Endothelial cell of umbilical vein (primary cell): ENCODE results near the gene SIPA1L3. TPM values are rescaled to one million over a fixed set of nuclear protein-coding genes. Genes with fewer than 3 reads are reported as not detected.

ENCODE experiments used
- BruUV-seq: library from RNA; stranded (reverse); fragments of 400-500 nt; replicated peaks from 2 replicates; lab custom pipeline; 2021; lab: Mats Ljungman, UMichigan
- CTCF ChIA-PET: fragments of 300-600, 350-600 bp; sonication (Branson Sonifier 250); formaldehyde crosslinking; loops from one replicate; lab custom pipeline; 2021; ENCODE audit warnings: antibody characterized with exemption, inconsistent platforms; lab: Charles Lee
- POLR2A ChIA-PET: fragments of 300-600, 350-600 bp; sonication (Branson Sonifier 250); formaldehyde crosslinking; loops from one replicate; lab custom pipeline; 2021; ENCODE audit warnings: antibody characterized with exemption, inconsistent platforms; lab: Charles Lee
- DNase-seq: peaks from one replicate; pipeline ENCODE4 v3.0.0-alpha.2; 2011; ENCODE audit warnings: low read depth, low spot score
- FAIRE-seq: peaks from 2 replicates; lab custom pipeline; 2011; peaks lifted over from hg19 to GRCh38; lab: Jason Lieb, UNC
- H2AFZ ChIP-seq: 2 replicates; pipeline ENCODE4 v1.6.0; 2012; ENCODE audit warnings: low read depth, low read length, control low read depth, inconsistent platforms
- H3K27ac ChIP-seq: 2 replicates; pipeline ENCODE4 v1.5.1; 2011; ENCODE audit warnings: low read depth, mild to moderate bottlenecking, control low read depth, low read length, moderate library complexity; ENCODE audit not compliant: insufficient read depth
- H3K27me3 ChIP-seq, 2 experiments: 2 replicates each; pipeline versions ENCODE4 v1.6.0 to v1.6.1; 2011; ENCODE audit warnings: low read length in 2 of 2, mixed read lengths in 1 of 2; ENCODE audit not compliant: control insufficient read depth in 2 of 2, insufficient read depth in 2 of 2
- H3K36me3 ChIP-seq, 2 experiments: 2 replicates in 1 of 2; 3 replicates in 1 of 2; pipeline ENCODE4 v1.5.1; 2011; ENCODE audit warnings: low read length in 2 of 2, mild to moderate bottlenecking in 1 of 2, moderate library complexity in 1 of 2; ENCODE audit not compliant: control insufficient read depth in 2 of 2, insufficient read depth in 2 of 2; ENCODE audit errors: extremely low read depth in 1 of 2
- H3K4me1 ChIP-seq: 3 replicates; pipeline ENCODE4 v1.5.1; 2011; ENCODE audit warnings: mild to moderate bottlenecking, low read length; ENCODE audit not compliant: control insufficient read depth, insufficient read depth; ENCODE audit errors: extremely low read depth
- H3K4me2 ChIP-seq: 2 replicates; pipeline ENCODE4 v1.6.1; 2011; ENCODE audit warnings: low read length, control low read depth, mixed read lengths; ENCODE audit not compliant: insufficient read depth
- H3K4me3 ChIP-seq, 3 experiments: fragments of 200-600 bp in 1 of 3; sonication (generic), shearing (Covaris generic) in 1 of 3; replicated peaks in 1 of 3; 2 replicates each; pipeline ENCODE4 v1.5.1; 2011 to 2016; ENCODE audit warnings: control low read depth in 3 of 3, low read length in 3 of 3, mild to moderate bottlenecking in 2 of 3, inconsistent platforms in 1 of 3, low read depth in 1 of 3, moderate library complexity in 1 of 3; ENCODE audit not compliant: insufficient read depth in 1 of 3
- H3K79me2 ChIP-seq: 2 replicates; pipeline ENCODE4 v1.6.0; 2012; ENCODE audit warnings: low read length, inconsistent platforms; ENCODE audit not compliant: control insufficient read depth, insufficient read depth
- H3K9ac ChIP-seq: replicated peaks from 2 replicates; pipeline ENCODE3; 2011; ENCODE audit warnings: low read length, control low read depth; ENCODE audit not compliant: insufficient read depth; ENCODE audit errors: extremely low read depth
- H3K9me1 ChIP-seq: replicated peaks from 3 replicates; pipeline ENCODE4 v1.6.0; 2011; ENCODE audit warnings: mild to moderate bottlenecking, low read length; ENCODE audit not compliant: control insufficient read depth, insufficient read depth; ENCODE audit errors: extremely low read depth
- H3K9me3 ChIP-seq: replicated peaks from 2 replicates; pipeline ENCODE4 v1.5.1; 2012; ENCODE audit warnings: low read length, inconsistent platforms; ENCODE audit not compliant: control insufficient read depth, insufficient read depth
- H4K20me1 ChIP-seq: replicated peaks from 2 replicates; pipeline ENCODE3; 2011; ENCODE audit warnings: mild to moderate bottlenecking, low read length; ENCODE audit not compliant: control insufficient read depth, insufficient read depth; ENCODE audit errors: extremely low read depth
- EZH2 ChIP-seq: IDR thresholded peaks from 2 replicates; pipeline ENCODE4 v1.6.1; 2012; ENCODE audit warnings: borderline replicate concordance, low read depth, mild to moderate bottlenecking, moderate library complexity, low read length, inconsistent platforms; ENCODE audit not compliant: severe bottlenecking
- FOS ChIP-seq: IDR thresholded peaks from 2 replicates; pipeline ENCODE4 v1.6.1; 2011; ENCODE audit warnings: mild to moderate bottlenecking, low read length, moderate library complexity, borderline replicate concordance; ENCODE audit not compliant: insufficient read depth
- GATA2 ChIP-seq: IDR thresholded peaks from 2 replicates; pipeline ENCODE4 v1.7.0; 2011; ENCODE audit warnings: low read depth, mild to moderate bottlenecking, moderate library complexity, mixed read lengths, low read length; ENCODE audit not compliant: insufficient read length, insufficient read depth
- JUN ChIP-seq: IDR thresholded peaks from 2 replicates; pipeline ENCODE4 v1.6.1; 2011; ENCODE audit warnings: borderline replicate concordance, low read depth; ENCODE audit not compliant: insufficient read length, insufficient read depth
- MYC ChIP-seq: IDR thresholded peaks from one replicate; pipeline ENCODE4 v1.6.1; 2011; ENCODE audit warnings: mild to moderate bottlenecking, low read depth, low read length
- POLR2A ChIP-seq: IDR thresholded peaks from 2 replicates; pipeline ENCODE4 v1.6.1; 2012; ENCODE audit warnings: low read depth, mild to moderate bottlenecking, control low read depth, low read length
- POLR2AphosphoS5 ChIP-seq: IDR thresholded peaks from 2 replicates; pipeline ENCODE4 v1.6.1; 2012; ENCODE audit warnings: low read depth, mild to moderate bottlenecking, control low read depth, low read length, moderate library complexity; ENCODE audit not compliant: insufficient read depth
- dilution Hi-C: fragments of 300-500 bp; cut with MboI; formaldehyde crosslinking; loops from one replicate; pipeline ENCODE4 v1.15.0; 2019; ENCODE audit warnings: low sequenced_read_pairs; ENCODE audit not compliant: extremely low pct_ligation_motif_present
- intact Hi-C: fragments of 100-400 bp; cut with micrococcal nuclease; formaldehyde crosslinking; loops from one replicate; pipeline ENCODE4 v1.10.0; 2022
- polyA plus RNA-seq, 4 experiments: library from polyadenylated mRNA; depleted of rRNA in 3 of 4; stranded (reverse) in 3 of 4; unstranded in 1 of 4; fragments of >200 nt; gene quantifications; 2 replicates each; pipeline versions ENCODE4 v1.2.1 to v1.2.3, GENCODE V29; 2011 to 2012; ENCODE audit warnings: missing spikeins in 1 of 4
- total RNA-seq: library from RNA; stranded (reverse); gene quantifications from 2 replicates; pipeline ENCODE4 v1.2.3, GENCODE V29; 2021
- TF ChIP-seq, protein P1 (sequence below): IDR thresholded peaks from 2 replicates; pipeline ENCODE4 v1.6.1; 2011; ENCODE audit not compliant: insufficient read depth, insufficient read length
- TF ChIP-seq, protein P2 (sequence below), 2 donors: IDR thresholded peaks; 1 replicate in 1 of 2; 2 replicates in 1 of 2; pipeline ENCODE4 v1.5.1; 2011; ENCODE audit warnings: low read length in 2 of 2, mild to moderate bottlenecking in 2 of 2, moderate library complexity in 2 of 2, control low read depth in 1 of 2, inconsistent platforms in 1 of 2, low read depth in 1 of 2; ENCODE audit not compliant: insufficient read depth in 1 of 2; ENCODE audit errors: extremely low read depth in 1 of 2

The SIPA1L3 gene
- total and polyA plus RNA-seq, 2 donors (not counting 3 experiments of a cell fraction or from before 2014, with no cell fraction given), result 14.2 to 47.2 TPM

DNA sequence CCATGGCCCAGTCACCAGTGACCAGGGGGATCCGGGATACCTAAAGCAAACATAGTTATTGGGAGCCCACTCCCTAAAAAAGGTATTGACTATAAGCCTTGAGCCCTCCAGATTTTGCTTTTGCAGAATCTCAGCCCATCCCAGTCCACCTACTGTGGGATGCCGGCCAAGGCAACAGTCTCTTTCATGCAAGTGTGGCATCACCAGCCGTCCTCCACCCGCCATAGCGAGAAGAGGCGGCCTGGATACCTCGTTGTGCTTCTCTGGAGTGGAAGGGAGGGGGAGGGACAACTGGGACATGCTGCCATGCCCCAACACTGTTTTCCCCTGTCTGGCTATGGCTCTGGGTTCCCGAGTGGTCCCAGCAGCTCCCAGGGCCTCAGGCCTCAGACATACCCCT lies 193.6 kb downstream of the SIPA1L3 start:
- H3K4me1 ChIP-seq, result no peaks in the 10 kb centered on the region
- H4K20me1 ChIP-seq, result no peaks in the 10 kb centered on the region
- H3K27ac ChIP-seq, result no peak overlapping the region
- POLR2A ChIA-PET, result no interaction called here
- H3K9me3 ChIP-seq, result no peaks in the 10 kb centered on the region
- dilution Hi-C loops, result no loop called here
- H3K4me2 ChIP-seq, result no peak overlapping the region
- DNase-seq (no peak), FAIRE-seq (no peak)
- CTCF ChIA-PET, result interaction anchor here (1.6 kb wide), 1 partner anchor 198 kb away, joined by 5 read pairs; no protein-coding TSS in a partner anchor
- no peak overlapping the region for H3K4me3 ChIP-seq
- intact Hi-C loops, result no loop called here
- no peaks in the 10 kb centered on the region for H3K27me3 ChIP-seq
- H3K9ac ChIP-seq, result no peak overlapping the region
- no peaks in the 10 kb centered on the region for H3K9me1 ChIP-seq
- H2AFZ ChIP-seq, result no peak overlapping the region
- TF ChIP-seq, protein P1, sequence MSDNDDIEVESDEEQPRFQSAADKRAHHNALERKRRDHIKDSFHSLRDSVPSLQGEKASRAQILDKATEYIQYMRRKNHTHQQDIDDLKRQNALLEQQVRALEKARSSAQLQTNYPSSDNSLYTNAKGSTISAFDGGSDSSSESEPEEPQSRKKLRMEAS, result no peak
- TF ChIP-seq, protein P2, sequence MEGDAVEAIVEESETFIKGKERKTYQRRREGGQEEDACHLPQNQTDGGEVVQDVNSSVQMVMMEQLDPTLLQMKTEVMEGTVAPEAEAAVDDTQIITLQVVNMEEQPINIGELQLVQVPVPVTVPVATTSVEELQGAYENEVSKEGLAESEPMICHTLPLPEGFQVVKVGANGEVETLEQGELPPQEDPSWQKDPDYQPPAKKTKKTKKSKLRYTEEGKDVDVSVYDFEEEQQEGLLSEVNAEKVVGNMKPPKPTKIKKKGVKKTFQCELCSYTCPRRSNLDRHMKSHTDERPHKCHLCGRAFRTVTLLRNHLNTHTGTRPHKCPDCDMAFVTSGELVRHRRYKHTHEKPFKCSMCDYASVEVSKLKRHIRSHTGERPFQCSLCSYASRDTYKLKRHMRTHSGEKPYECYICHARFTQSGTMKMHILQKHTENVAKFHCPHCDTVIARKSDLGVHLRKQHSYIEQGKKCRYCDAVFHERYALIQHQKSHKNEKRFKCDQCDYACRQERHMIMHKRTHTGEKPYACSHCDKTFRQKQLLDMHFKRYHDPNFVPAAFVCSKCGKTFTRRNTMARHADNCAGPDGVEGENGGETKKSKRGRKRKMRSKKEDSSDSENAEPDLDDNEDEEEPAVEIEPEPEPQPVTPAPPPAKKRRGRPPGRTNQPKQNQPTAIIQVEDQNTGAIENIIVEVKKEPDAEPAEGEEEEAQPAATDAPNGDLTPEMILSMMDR (IDR thresholded peaks at IDR 0.05; ENCODE audit: extremely low read depth in 1 of 2, insufficient read depth in 1 of 2, low read depth in 1 of 2, low read length in 2 of 2), result no peak
- no peak for TF ChIP-seq JUN
- no peak for TF ChIP-seq MYC
- no peak for TF ChIP-seq FOS
- TF ChIP-seq POLR2AphosphoS5, result no peak
- no peak for TF ChIP-seq GATA2
- no peak for TF ChIP-seq EZH2
- no peak for TF ChIP-seq POLR2A
- peaks cover 0 to 19% of the 10 kb centered on the region in 2 experiments for H3K36me3 ChIP-seq
- H3K79me2 ChIP-seq, result peaks cover 3% of the 10 kb centered on the region
- BruUV-seq, result no TSS peak
